A673 (cell line): ENCODE data around the gene ARHGAP11A.

ENCODE experiments used
- CTCF ChIP-seq: fragments of 300-800, 200-600 bp; sonication (generic); conservative IDR thresholded peaks from 2 replicates; pipeline ENCODE4 v1.5.1; 2017; ENCODE audit warnings: low read depth, mild to moderate bottlenecking, antibody characterized with exemption, low read length, moderate library complexity, mixed read lengths
- EZH2 ChIP-seq: fragments of 200-600 bp; sonication (generic); IDR thresholded peaks from 2 replicates; pipeline ENCODE4 v1.6.1; 2017; ENCODE audit warnings: borderline replicate concordance, low read depth, mild to moderate bottlenecking, mixed read lengths, antibody characterized with exemption, low read length; ENCODE audit not compliant: poor library complexity, severe bottlenecking

- TF ChIP-seq CTCF (no peak), EZH2 (no peak)
These were observed 21.1 kb downstream of the ARHGAP11A start for GRCh38 chr15:32636410-32636809.
